Measurements from ENCODE around the gene RAB19.

RAB19 gene

DNA sequence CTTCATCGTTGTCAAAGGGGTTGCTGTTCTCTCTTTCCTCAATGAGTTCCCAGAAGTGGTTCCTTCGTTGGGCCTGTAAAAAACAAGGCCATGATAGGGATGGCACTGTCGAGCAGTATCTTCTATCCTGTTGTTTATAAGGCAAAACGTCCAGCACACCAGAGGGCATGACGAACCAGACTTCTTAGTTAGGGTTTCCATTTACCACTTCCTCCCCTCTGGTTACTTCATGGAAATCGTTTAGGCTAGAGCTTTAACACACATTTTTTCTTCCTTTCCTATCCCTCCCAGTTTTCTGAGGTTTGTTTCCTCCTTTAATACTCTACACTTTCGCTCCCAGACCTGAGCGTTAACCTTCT is 50.8 kb downstream of the RAB19 start:
- DNase-seq: no peak

DNA sequence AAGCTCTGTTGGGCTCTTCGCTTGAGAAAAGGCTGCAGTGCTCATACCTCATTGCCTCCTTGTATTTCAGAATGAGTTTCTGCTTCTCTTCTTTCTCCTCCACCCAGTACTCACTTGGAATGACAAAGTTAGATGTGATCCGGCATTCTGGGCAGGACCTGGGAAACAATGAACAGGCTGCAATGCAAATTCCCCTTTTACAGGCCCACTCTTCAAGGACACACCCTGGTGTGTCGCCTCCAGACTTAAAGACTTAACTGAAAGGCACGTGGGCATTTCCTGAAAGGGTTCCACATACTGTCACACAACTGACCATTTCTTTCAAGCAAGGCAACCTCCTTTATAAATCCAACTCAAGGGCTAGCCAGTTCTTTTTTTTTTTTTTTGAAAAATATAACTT is 51.9 kb downstream of the RAB19 start:
- DNase-seq: no peak

DNA sequence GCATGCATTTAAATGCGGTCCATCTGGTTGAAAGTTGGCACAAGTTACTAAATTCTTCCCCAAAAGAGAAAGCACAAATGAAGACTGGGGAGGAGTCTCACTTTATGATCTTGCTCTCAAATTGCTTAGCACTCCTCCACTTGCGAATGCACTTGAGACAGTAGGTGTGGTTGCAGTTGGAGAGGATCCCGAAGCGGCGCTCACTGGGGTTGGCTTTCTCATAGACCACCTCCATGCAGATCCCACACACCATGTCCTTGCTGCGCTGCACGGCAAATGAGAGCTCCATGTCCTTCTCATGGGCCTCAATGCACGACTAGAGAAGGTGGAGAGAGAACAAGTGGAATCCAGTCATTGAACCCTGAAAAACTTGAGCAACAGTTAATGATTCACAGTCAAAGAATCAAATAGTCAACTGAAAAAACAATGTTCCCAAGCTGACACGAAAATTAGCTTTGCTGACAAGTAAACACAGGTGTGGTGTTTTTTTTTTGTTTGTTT is 52.7 kb downstream of the RAB19 start:
- no peak for DNase-seq

DNA sequence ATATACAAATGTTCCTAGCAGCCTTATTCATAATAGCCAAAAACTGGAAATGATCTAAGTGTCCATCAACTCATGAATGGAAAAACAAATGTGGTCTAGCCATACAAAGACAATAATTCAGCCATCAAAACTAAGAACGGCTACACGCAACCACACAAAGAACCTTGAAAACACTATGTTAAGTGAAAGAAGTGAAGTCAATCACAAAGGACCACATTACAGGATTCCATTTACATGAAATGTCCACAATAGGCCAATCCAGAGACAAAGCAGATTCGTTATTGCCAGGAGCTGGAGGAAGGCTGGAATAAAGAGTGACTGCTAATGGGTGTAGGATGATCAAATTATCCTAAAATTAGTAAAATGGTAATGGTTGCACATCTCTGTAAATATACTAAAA is 54.3 kb downstream of the RAB19 start:
- DNase-seq: no peak

DNA sequence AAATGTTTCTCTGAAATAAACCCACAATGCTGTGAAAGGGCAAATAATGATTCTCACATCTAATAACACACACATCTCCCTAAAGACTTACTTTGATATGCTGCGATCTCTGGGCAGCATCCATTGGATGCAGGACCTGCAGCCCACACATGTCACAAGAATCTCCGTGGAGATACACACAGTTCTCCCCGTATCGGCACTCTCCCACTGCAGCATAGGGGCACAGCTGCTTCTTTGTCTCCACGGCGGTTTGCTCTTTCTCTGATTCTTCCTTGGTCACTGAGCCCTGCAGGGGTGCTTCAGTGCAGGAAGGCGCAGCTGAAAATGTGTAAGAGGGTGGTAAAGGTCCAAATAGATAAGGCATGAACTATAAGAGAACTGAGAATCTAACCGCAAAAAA is 55.1 kb downstream of the RAB19 start:
- no peak for DNase-seq

DNA sequence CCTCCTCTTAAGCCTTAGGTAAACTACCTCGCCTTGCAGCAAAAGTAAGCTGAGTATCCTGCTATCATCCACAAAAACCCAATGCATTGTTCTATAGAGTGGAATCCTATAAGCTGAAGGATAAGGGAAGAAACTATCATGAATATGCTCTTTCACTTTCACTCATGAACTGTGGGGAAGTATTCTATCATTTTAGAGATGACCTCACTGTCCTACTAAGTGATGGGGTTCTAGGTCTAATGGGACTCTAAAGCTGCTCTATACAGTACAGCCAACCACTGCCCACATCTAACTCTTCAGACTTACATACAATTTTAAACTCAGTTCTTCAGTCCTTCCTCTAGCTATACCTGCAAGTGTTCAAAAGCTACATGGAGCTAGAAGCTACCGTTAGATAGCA is 59.3 kb downstream of the RAB19 start:
- no peak for DNase-seq

DNA sequence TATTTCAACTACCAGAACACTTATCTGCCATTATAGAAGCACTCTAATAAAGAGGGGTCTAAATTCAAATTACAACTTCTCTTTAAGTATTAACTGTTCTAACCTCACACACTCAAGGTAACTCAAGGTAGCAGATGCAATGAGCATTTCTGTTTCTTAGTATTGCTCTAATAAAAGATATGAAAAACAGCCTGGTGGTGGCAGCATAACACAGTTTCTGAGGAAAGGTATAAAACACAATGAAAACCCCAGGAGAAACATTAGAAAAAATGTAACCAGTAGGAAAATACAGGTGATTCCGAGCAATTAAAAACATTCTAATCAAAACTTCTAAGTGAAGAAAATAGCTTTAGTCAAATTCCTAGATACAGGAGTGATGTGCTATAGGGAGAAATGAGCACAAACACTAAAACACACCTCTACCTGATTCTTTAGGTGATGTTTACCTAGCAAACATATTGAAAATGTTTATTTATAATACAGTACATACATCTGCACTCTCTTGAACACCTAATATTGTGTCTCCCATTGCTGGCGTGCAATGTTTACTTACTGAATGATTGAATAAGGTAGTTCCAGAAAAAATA is 72.0 kb downstream of the RAB19 start:
- DNase-seq: peak; percentile 73

DNA sequence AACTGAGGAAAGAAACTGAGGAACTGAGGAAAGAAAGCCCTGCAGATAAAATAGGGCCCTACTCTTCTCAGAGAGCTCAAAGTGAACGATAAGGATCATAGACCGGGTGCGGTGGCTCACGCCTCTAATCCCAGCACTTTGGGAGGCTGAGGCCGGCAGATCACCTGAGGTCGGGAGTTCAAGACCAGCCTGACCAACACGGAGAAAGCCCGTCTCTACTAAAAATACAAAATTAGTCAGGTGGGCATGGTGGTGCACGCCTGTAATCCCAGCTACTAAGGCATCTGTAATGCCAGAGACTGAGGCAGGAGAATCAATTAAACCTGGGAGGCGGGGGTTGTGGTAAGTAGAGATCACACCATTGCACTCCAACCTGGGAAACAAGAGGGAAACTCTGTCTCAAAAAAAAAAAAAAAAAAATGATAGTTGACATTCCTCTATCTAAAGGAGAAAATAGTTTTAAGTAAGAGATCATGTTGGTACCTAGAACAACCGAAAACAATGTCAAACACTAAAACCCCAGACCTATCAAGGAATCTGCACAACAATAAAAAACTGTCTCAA is 72.9 kb downstream of the RAB19 start:
- DNase-seq: no peak
